Trophoblast cell (in vitro differentiated cells and primary cell): ENCODE results near the gene PNMT. TPM values are rescaled to one million over a fixed set of nuclear protein-coding genes. Genes with fewer than 3 reads are reported as not detected.

Source experiments
- DNase-seq, 2 donors: peaks; one replicate each; pipeline ENCODE4 v3.0.0-alpha.2; 2016
- H2AFZ ChIP-seq: 2 replicates; pipeline ENCODE4 v1.6.1; 2013; ENCODE audit warnings: low read length, moderate library complexity, mild to moderate bottlenecking; ENCODE audit not compliant: insufficient read depth, poor library complexity
- H2AK5ac ChIP-seq: 2 replicates; pipeline ENCODE4 v1.6.1; 2013; ENCODE audit warnings: mild to moderate bottlenecking, low read length
- H2BK120ac ChIP-seq: 2 replicates; pipeline ENCODE4 v1.6.1; 2013; ENCODE audit warnings: low read length, mild to moderate bottlenecking, moderate library complexity; ENCODE audit not compliant: insufficient read depth, poor library complexity
- H2BK12ac ChIP-seq: 2 replicates; pipeline ENCODE4 v1.6.1; 2013; ENCODE audit warnings: mild to moderate bottlenecking, low read length, moderate library complexity
- H2BK5ac ChIP-seq: 2 replicates; pipeline ENCODE4 v1.6.1; 2013; ENCODE audit warnings: low read length, low read depth, moderate library complexity, mild to moderate bottlenecking; ENCODE audit not compliant: poor library complexity
- H3K14ac ChIP-seq: 2 replicates; pipeline ENCODE4 v1.6.1; 2013; ENCODE audit warnings: mild to moderate bottlenecking, low read length
- H3K18ac ChIP-seq: 2 replicates; pipeline ENCODE4 v1.6.1; 2013; ENCODE audit warnings: mild to moderate bottlenecking, low read length
- H3K23ac ChIP-seq: 2 replicates; pipeline ENCODE4 v1.6.1; 2013; ENCODE audit warnings: low read length
- H3K27ac ChIP-seq: 2 replicates; pipeline ENCODE4 v1.5.1; 2013; ENCODE audit warnings: low read depth, mild to moderate bottlenecking, inconsistent platforms, low read length, moderate library complexity
- H3K27me3 ChIP-seq: 2 replicates; pipeline ENCODE4 v1.6.1; 2013; ENCODE audit warnings: inconsistent platforms, mild to moderate bottlenecking, low read length, moderate library complexity; ENCODE audit not compliant: insufficient read depth
- H3K36me3 ChIP-seq, 2 experiments: 1 replicate in 1 of 2; 2 replicates in 1 of 2; pipeline ENCODE4 v1.6.1; 2013; ENCODE audit warnings: low read length in 2 of 2, mild to moderate bottlenecking in 2 of 2, moderate library complexity in 1 of 2; ENCODE audit not compliant: insufficient read depth in 2 of 2, control insufficient read depth in 1 of 2
- H3K4ac ChIP-seq: 2 replicates; pipeline ENCODE4 v1.6.1; 2013; ENCODE audit warnings: low read depth, mild to moderate bottlenecking, low read length, moderate library complexity
- H3K4me1 ChIP-seq, 2 experiments: 1 replicate in 1 of 2; 2 replicates in 1 of 2; pipeline ENCODE4 v1.6.1; 2013; ENCODE audit warnings: low read length in 2 of 2, mild to moderate bottlenecking in 2 of 2, moderate library complexity in 1 of 2; ENCODE audit not compliant: insufficient read depth in 2 of 2, control insufficient read depth in 1 of 2
- H3K4me2 ChIP-seq: 2 replicates; pipeline ENCODE4 v1.6.1; 2013; ENCODE audit warnings: inconsistent platforms, mild to moderate bottlenecking, low read length, moderate library complexity
- H3K4me3 ChIP-seq: 2 replicates; pipeline ENCODE4 v1.5.1; 2013; ENCODE audit warnings: mild to moderate bottlenecking, low read depth, low read length, inconsistent platforms
- H3K79me1 ChIP-seq: one replicate; pipeline ENCODE4 v1.6.1; 2013; ENCODE audit warnings: low read length
- H3K79me2 ChIP-seq: 2 replicates; pipeline ENCODE4 v1.6.1; 2013; ENCODE audit warnings: low read length, mild to moderate bottlenecking; ENCODE audit not compliant: control insufficient read depth, insufficient read depth, poor library complexity
- H3K9ac ChIP-seq: 2 replicates; pipeline ENCODE4 v1.6.1; 2013; ENCODE audit warnings: mild to moderate bottlenecking, low read length
- H3K9me3 ChIP-seq: 2 replicates; pipeline ENCODE4 v1.6.1; 2013; ENCODE audit warnings: low read depth, mild to moderate bottlenecking, control low read depth, inconsistent platforms, low read length; ENCODE audit not compliant: insufficient read depth
- H4K12ac ChIP-seq: 2 replicates; pipeline ENCODE4 v1.6.1; 2013; ENCODE audit warnings: low read depth, mild to moderate bottlenecking, low read length, moderate library complexity
- H4K8ac ChIP-seq: 2 replicates; pipeline ENCODE4 v1.6.1; 2013; ENCODE audit warnings: low read depth, mild to moderate bottlenecking, low read length, moderate library complexity
- H4K91ac ChIP-seq: one replicate; pipeline ENCODE4 v1.6.1; 2013; ENCODE audit warnings: low read depth, mild to moderate bottlenecking, low read length, moderate library complexity
- WGBS: extraction: QIAGEN DNeasy Blood & Tissue Kit; methylation state at CpG from one replicate; pipeline ENCODE4 v1.1.7; 2013; ENCODE audit warnings: missing lambda C conversion rate; ENCODE audit not compliant: insufficient read length, insufficient coverage; ENCODE audit errors: extremely low coverage; 5-methylcytosine and 5-hydroxymethylcytosine counted together
- polyA plus RNA-seq: library from polyadenylated mRNA; stranded (reverse); fragments of 200-250 nt; gene quantifications from 2 replicates; pipeline ENCODE4 v1.2.3, GENCODE V29; 2013

Gene PNMT
- 0.05 and 0.07 TPM in 2 replicates for polyA plus RNA-seq

GRCh38 chr17:39667945-39668924 lies at the start of gene PNMT:
Gene PNMT, plus strand, starts transcription at chr17:39668453. Its CDS starts 23 bp downstream, at chr17:39668476.
- Histone ChIP-seq H2BK5ac (no peak within 1 kb of the TSS), H3K27ac (no peak within 1 kb of the TSS), H4K12ac (no peak within 1 kb of the TSS), H3K4me1 (peaks cover 11 to 14% of the 10 kb centered on the region in 2 experiments), H3K14ac (no peak within 1 kb of the TSS), H3K9me3 (no peaks in the 10 kb centered on the region), H2AK5ac (no peak within 1 kb of the TSS), H3K23ac (no peak within 1 kb of the TSS), H2AFZ (no peak within 1 kb of the TSS), H3K9ac (no peak within 1 kb of the TSS), H2BK120ac (no peak within 1 kb of the TSS), H3K4me3 (peak within 1 kb of the TSS; percentile 34), H3K79me2 (no peaks in the 10 kb centered on the region), H3K36me3 (no peaks in the 10 kb centered on the region), H3K27me3 (peaks cover 21% of the 10 kb centered on the region), H3K18ac (no peak within 1 kb of the TSS), H3K79me1 (no peaks in the 10 kb centered on the region), H3K4me2 (peak within 1 kb of the TSS; percentile 75), H2BK12ac (no peak within 1 kb of the TSS), H3K4ac (no peak within 1 kb of the TSS), H4K8ac (no peak within 1 kb of the TSS), H4K91ac (no peak within 1 kb of the TSS)
- WGBS, result no CpG with 5 or more reads among the region's 85 CpGs
- DNase-seq, result peak; percentile 73 to 86

- H3K9me3 ChIP-seq, result peaks cover 3% of the 10 kb centered on the region
- H4K8ac ChIP-seq, result no peak overlapping the region
- no CpG with 5 or more reads among the region's 13 CpGs for WGBS
Observed at GRCh38 chr17:39618956-39619785, 49.1 kb upstream of the PNMT start.

GRCh38 chr17:39619786-39620101 lies 48.5 kb upstream of the PNMT start:
- H3K79me1 ChIP-seq, result no peaks in the 10 kb centered on the region
- no peak overlapping the region for H3K4me2 ChIP-seq
- peaks cover 40% of the 10 kb centered on the region for H3K27me3 ChIP-seq
- H3K4me3 ChIP-seq, result no peak overlapping the region
- no peak overlapping the region for H2AK5ac ChIP-seq
- peaks cover 2 to 3% of the 10 kb centered on the region in 2 experiments for H3K4me1 ChIP-seq
- H3K14ac ChIP-seq, result no peak overlapping the region
- H2BK12ac ChIP-seq, result no peak overlapping the region
- H4K12ac ChIP-seq, result no peak overlapping the region
- no peaks in the 10 kb centered on the region for H3K79me2 ChIP-seq
- H2AFZ ChIP-seq, result no peak overlapping the region
- no CpG with 5 or more reads among the region's 1 CpG for WGBS
- no peak overlapping the region for H3K27ac ChIP-seq
- H3K9me3 ChIP-seq, result peaks cover 3% of the 10 kb centered on the region
- no peak overlapping the region for H2BK5ac ChIP-seq
- H2BK120ac ChIP-seq, result no peak overlapping the region
- no peak overlapping the region for H3K18ac ChIP-seq
- H3K36me3 ChIP-seq, result no peaks in the 10 kb centered on the region
- no peak overlapping the region for H3K9ac ChIP-seq
- H3K4ac ChIP-seq, result no peak overlapping the region
- H3K23ac ChIP-seq, result no peak overlapping the region
- H4K8ac ChIP-seq, result no peak overlapping the region
- H4K91ac ChIP-seq, result no peak overlapping the region
- DNase-seq, result no peak

More at GRCh38 chr17:39618956-39619785, 49.1 kb upstream of the PNMT start:
- Histone ChIP-seq H2BK120ac (no peak overlapping the region), H3K18ac (no peak overlapping the region), H3K27me3 (peaks cover 43% of the 10 kb centered on the region), H3K27ac (no peak overlapping the region), H3K4ac (no peak overlapping the region), H4K91ac (no peak overlapping the region), H3K79me2 (no peaks in the 10 kb centered on the region), H3K9ac (no peak overlapping the region), H3K36me3 (no peaks in the 10 kb centered on the region), H2AFZ (no peak overlapping the region), H3K4me3 (no peak overlapping the region), H3K4me1 (peaks cover 2 to 3% of the 10 kb centered on the region in 2 experiments), H3K79me1 (no peaks in the 10 kb centered on the region), H4K12ac (no peak overlapping the region), H2AK5ac (no peak overlapping the region), H2BK5ac (no peak overlapping the region), H3K23ac (no peak overlapping the region), H3K14ac (no peak overlapping the region), H3K4me2 (no peak overlapping the region), H2BK12ac (no peak overlapping the region)
- no peak for DNase-seq

GRCh38 chr17:39621523-39622379 lies 46.5 kb upstream of the PNMT start:
- no CpG with 5 or more reads among the region's 26 CpGs for WGBS

More at GRCh38 chr17:39621523-39622379, 46.5 kb upstream of the PNMT start:
- Histone ChIP-seq H2BK12ac (no peak overlapping the region), H2AK5ac (no peak overlapping the region), H4K12ac (no peak overlapping the region), H3K18ac (no peak overlapping the region), H3K14ac (no peak overlapping the region), H3K4me2 (peak overlapping the region; percentile 9), H3K79me2 (no peaks in the 10 kb centered on the region), H3K27me3 (peaks cover 48% of the 10 kb centered on the region), H4K91ac (no peak overlapping the region), H3K4me3 (no peak overlapping the region), H3K27ac (no peak overlapping the region), H2BK5ac (no peak overlapping the region), H3K9me3 (peaks cover 3% of the 10 kb centered on the region), H3K36me3 (no peaks in the 10 kb centered on the region), H3K79me1 (no peaks in the 10 kb centered on the region), H2AFZ (no peak overlapping the region), H4K8ac (no peak overlapping the region), H3K4ac (no peak overlapping the region), H3K9ac (no peak overlapping the region), H3K23ac (no peak overlapping the region), H3K4me1 (peaks cover 2 to 3% of the 10 kb centered on the region in 2 experiments), H2BK120ac (no peak overlapping the region)
- DNase-seq, result peak; percentile 81 to 94
